Hypothalamus (tissue), 51 donors: ENCODE results near the gene TXNIP.
"Not testable (repeated sequence)": the region's sequence is repeated elsewhere in the genome, so short reads cannot be mapped to it uniquely, and the experiment has no call there.

ENCODE experiments used
- DNase-seq, 51 donors: peaks; one replicate each; lab custom pipeline; 2025; lab: John Stamatoyannopoulos, UW

Gene TXNIP, protein sequence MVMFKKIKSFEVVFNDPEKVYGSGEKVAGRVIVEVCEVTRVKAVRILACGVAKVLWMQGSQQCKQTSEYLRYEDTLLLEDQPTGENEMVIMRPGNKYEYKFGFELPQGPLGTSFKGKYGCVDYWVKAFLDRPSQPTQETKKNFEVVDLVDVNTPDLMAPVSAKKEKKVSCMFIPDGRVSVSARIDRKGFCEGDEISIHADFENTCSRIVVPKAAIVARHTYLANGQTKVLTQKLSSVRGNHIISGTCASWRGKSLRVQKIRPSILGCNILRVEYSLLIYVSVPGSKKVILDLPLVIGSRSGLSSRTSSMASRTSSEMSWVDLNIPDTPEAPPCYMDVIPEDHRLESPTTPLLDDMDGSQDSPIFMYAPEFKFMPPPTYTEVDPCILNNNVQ

DNA sequence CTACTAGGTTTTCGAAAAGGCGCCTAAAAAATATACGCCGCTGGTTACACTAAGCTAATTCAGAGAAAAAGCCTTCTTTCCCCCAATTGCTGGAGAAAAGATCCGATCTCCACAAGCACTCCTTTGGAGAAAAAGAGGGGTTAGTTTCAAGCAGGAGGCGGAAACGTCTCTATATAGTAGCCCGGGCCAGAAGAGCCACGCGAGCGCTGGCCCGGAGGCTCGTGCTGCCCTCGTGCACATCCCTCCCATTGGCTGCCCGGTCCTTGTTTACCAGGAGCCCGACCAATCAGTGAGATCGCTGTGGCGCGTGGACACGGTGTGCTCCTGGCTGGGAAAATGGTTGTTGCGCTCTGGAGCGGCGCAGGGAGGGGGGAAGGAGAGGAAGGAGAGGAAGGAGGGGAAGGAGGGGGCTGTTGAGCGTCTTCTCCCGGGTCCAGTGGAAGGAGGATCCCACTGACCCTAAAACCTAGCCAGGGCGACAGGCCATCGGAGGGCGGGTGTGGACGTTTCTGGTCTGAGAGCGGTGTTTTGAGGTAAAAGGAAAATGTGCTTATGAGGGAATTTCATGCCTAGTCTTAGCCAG lies at the start of gene TXNIP:
TSS of gene TXNIP (minus strand) at position 147 of the 583 bp plus-strand sequence. CDS start 313 bp downstream, outside the sequence.
- peak; percentile 75 to 100 (median 98) for DNase-seq

DNA sequence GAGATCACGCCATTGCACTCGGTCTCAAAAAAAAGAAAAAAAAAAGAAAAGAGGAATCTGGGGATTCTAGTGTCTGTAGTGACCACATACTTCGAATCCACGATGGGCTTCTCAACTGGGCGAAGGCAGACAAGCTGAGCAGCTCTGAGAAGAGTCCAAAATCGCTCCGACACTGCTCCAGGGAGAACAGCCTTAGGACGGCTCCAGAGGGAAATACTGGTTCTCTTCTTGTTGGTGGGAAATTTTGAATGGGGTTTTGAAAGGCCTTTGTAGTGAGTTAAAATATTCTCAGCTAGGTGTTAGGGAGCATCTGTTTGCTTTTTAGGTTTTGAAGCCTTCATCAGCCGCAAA lies 43.4 kb upstream of the TXNIP start:
- DNase-seq, result peak in 3 of 51 donors; percentile 19 to 42 (median 23)

DNA sequence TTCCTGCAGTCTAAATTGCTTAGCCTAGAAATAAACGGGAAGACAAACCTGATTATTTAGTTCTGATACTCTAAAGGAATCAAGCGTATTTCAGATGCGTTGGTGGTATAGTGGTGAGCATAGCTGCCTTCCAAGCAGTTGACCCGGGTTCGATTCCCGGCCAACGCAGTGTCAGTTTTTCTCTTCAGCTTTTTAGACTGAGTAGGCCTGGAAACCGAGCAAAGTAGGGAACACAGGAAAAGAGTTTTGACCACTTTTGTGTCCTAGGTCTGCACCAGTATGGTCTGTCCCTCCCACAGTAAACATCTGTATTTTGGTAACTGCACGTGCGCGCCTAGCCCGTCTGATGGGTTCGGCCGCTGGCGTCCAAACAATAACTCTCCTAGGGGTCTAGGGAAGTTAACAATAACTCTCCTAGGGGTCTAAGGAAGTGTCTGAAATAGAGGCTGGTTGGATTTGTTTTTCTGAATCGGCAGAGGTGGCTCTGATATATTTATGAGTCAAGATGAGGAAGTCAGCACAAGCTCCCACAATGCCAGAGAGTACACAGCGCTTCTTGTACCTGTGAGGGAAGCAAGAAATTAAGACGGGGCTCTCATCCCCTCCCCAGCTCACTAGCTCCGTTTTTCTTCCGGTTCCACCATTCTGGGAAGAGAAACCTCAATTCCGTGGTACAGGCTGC lies 40.7 kb upstream of the TXNIP start:
- peak in 47 of 51 donors; percentile 10 to 88 (median 58) for DNase-seq

DNA sequence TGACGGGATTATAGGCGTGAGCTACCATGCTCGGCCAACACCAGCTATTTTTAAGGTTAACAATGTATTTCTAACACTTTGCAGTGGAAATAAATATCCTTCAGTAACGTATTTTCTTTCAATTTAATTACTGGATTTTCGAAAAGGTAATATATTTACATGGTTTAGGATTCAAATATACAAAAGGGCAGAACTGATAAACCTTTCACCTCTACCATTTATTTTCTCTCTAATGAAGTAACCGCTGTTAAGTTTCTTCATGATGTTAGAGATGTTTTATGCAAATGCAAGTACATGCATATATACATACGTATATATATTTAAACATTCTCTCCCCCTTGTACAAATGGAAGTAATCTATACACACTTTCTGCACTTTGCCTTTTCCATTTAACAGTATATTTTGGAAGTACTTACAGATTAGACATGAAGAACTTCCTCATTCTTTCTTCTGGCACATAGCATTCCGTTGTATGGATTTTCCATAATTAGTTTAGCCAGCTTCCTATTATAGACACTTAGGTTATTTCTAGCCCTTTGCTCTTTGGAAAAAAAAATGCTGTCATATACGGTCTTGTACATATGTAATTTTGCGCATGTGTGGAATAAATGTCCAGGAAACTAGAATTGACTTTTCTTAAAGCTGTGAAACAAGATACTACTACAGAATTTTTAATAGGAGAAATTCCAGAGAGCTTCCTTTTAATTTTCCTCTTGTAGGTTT lies 40.0 kb upstream of the TXNIP start:
- DNase-seq, result no peak

DNA sequence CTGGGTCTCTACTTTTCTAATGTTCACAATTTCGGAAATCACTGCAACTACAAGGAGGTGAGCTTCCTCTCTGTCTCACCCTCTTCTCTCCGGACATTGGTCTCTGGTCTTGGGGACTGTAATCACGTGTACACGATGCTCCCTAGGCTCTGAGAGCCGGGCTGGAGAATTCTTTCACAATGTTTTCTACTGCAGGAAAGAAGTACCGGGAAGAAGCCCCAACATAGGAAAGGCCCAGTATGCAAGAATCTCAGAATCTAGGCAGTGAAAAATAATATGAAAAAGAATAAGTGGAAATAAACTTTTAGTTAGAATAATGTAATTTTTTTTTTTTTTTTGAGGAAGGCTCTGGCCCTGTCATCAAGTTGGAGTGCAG lies 38.7 kb upstream of the TXNIP start:
- DNase-seq, result no peak

DNA sequence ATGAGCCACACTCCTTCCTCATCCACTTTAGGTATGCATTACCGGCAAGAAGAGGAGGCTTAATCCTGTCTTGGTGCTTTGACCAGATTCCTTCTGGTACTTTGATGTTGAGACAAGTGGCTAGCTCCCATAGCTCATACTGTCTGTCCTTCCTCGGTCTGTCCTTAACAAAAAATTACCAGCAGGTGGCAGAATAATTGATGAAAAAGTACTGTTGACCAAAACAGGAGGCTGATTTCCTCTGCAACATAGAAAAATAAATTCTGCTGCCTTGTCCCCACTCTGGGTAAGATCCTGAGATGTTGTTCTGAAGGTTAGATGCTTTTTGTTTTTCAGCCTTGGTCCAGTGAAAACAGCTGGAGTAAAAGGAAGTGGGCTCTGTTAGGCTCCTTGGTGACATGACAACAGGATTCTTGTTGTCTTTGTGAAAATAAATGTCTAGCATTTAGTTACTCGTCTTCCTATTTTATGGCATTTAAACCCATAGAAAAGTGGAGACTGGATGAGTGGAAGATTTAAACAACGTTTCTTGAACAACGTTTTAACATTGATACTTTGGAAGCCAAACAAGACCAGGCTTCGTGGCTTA lies 36.3 kb upstream of the TXNIP start:
- DNase-seq, result peak in 2 of 51 donors; percentile 13 to 42

DNA sequence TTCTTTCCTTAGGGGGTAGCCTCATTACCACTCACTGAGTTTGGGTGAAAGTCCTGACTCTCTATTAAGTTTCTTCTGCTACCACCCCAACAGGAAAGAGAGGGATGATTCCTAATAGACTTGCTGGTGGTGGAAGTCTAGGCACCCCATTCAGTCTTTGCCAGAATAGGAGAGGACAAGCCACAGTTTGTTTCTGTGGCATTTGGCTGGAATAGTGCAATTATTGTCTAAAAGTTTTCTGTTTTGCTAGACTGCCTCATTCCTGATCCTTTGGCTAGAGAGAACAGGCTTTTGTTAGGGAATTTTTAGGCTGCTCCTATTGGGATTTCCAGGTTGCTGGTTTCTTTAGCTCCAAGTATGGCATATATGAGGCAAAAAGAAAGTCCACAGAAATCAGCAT lies 35.1 kb upstream of the TXNIP start:
- DNase-seq, result peak in 1 of 51 donors; percentile 6

DNA sequence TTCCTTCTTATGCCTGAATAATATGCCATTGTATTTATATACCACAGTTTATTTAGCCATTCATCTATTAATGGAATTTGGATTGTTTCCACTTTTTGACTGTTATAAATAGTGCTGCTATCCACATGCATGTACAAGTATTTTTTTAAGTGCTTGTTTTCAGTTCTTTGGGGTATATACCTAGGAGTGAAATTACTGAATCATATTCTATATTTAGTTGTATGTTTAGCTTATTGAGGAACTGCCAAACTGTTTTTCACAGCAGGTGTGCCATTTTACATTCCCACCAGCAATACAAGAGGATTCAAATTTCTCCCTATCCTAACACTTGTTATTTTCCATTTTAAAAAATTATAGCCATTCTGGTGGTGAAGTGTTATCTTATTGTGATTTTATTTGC lies 32.7 kb upstream of the TXNIP start:
- no peak for DNase-seq

DNA sequence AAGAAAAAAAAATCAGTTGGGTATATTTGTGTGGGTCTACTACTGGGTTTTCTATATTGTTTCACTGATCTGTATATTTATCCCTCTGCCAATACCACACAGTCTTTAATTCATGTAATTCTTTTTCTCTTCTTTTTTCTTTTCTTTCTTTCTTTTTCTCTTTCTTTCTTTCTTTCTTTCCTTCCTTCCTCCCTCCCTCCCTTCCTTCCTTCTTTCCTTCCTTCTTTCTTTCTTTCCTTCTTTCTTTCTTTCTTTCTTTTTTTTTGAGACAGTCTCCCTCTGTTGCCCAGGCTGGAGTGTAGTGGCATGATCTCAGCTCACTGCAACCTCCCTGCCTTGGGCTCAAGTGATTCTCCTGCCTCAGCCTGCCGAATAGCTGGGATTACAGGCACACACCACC lies 30.3 kb upstream of the TXNIP start:
- not testable (repeated sequence) for DNase-seq

DNA sequence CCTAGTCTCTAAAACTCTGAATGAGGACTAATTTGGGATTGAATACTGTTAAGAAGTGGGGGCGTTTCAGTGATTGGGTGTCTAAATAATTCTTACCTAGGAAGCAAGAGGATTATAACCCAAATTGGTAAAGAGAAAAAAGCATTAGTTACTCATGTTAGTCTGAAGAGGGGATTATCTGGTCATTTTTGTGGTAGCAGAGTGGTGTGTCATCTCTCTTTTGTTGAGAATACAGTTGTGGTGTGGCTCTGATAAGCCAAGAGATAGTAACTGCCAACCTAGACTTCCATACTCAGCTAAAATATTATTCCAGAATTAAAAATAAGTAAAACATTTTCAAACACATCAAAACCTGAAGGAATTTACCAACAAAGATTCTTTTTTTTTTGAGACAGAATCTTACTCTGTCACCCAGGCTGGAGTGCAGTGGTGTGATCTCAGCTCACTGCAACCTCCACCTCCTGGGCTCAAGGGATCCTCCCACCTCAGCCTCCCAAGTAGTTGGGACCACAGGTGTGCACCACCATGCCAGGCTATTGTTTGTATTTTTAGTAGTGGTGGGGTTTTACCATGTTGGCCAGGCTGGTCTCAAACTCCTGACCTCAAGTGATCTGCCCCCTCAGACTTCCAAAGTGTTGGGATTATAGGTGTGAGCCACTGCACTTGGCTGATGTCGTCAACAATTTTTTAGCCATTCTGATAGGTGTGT lies 29.6 kb upstream of the TXNIP start:
- not testable (repeated sequence) for DNase-seq

DNA sequence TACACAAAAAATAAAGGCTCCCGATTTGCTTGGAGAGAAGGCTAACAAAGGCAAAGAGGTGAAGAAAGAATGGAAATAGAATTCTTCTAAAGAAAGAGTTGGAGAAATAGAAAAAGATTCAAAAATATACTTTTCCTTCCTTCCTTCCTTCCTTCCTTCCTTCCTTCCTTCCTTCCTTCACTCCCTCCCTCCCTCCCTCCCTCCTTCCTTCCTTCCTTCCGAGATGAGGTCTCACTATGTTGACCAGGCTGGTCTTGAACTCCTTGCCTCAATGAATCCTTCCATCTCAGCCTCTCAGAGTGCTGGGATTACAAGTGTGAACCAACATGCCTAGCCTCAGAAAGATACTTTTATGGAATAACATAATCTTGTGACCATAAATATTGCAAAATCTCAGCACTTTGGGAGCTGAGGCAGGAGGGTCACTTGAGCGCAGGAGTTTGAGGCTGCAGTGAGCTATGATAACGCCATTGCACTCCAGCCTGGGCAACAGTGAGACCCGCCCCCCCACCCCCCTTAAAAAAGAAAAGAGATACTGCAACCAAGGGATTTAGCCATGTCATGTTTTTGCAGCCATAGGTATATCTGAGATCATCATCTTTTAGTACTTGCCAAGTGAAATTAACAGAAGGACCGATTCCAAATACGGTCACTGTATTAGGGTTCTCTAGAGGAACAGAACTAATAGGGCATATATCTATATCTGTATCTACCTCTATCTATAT lies 26.2 kb upstream of the TXNIP start:
- DNase-seq, result no peak

DNA sequence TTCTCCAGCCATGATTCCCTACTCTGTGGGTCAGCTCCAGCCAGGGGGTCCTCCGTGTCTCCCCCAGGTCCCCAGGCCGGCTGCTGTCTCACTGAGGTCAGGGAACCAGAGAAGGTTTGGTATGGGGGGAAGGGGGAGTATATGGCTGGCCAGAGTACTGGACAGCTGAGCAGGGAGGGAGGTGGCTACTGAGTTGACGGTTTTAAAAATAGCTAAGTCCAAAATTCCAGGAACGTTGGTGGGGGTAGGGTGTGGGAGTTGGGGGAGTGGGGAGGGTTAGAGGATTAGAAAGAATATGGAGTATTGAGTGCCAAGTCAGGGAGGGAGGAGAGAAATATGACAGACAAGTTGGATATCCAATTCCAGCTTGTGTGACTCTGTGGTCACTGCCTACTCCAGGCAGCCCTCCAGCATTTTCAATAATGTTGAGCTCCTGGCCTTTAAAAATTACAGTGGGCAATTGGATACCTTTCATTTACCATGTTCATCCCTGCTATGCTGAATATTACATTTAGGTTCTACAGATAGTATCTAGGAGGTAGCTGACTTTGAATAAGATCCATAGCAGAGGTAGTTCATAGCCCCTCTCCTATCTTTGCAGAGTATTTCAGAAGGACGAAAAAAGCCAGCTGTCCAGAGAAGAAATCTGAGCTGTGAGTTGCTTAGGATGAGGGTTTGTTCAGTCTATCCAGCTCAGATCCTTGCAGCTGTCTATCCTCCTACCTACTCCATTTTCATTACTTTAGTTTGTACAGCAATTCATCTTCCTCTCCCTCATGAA lies 25.4 kb upstream of the TXNIP start, which contains the start of gene HJV:
TSS of gene HJV (minus strand) at position 114 of the 781 bp plus-strand sequence. CDS start 1,504 bp downstream, outside the sequence.
- no peak for DNase-seq

DNA sequence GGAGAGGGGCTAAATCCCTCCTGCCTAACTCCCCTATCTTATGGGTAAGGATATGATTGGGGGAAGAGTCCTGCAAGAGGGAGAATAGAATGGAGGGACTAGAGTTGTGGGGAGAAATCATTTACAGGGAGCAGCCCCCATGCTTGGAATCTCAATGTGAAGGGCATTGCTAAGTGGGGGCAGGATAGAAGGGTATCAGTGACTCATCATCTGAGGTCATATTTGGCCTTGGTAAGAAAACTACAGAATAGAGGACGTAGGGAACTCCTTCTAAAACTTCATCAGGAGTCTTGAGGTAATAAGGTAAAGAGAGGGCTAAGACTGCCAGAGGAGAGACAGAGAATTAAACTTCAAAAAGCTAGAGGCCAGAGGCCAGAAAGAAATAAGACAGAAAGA lies 24.7 kb upstream of the TXNIP start:
- no peak for DNase-seq

DNA sequence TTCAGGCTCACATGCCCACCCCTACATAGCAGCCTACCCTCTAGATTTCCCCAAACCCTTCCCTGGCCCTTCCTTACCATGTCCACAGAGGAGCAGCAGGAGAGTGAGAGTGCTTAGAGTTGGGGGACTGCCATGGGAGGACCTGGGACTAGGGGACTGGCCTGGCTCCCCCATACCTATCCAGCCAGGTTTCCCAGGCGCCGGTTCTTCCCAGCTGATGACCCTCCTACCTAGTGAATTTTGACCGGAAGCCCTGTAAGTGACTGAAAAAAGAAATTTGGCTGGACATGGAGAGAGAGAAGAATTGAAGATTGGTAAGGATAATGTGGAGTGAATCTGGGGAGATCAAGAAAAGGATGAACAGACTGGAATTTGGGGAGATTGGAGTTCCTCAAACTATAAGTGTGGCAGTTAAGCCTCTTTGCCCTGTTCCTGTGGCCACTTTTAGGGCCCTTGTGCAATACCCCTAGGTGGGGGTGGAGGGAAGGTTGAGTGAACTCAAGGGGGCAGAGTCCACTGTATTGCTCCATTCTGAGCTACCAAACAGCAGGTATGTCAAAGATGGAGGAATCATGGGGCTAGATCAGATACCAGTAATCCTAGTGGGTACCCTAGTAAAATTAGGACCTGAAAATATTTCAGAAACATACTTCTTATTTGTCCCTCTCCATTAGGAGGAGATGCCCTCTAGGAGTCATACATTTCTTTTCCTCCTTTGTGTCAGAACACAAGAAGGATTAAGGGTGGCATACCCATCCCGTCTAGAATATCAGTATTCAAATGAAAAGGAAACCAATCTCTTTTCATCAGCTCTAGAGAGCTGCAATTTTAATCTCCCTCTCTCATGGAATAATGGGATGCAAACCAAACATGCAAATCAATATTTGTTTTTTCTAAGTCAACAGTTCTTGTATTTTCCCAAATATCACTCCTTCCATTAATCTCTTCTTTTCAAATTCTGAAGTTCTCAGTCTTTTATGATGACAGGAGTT lies 24.0 kb upstream of the TXNIP start:
- no peak for DNase-seq

DNA sequence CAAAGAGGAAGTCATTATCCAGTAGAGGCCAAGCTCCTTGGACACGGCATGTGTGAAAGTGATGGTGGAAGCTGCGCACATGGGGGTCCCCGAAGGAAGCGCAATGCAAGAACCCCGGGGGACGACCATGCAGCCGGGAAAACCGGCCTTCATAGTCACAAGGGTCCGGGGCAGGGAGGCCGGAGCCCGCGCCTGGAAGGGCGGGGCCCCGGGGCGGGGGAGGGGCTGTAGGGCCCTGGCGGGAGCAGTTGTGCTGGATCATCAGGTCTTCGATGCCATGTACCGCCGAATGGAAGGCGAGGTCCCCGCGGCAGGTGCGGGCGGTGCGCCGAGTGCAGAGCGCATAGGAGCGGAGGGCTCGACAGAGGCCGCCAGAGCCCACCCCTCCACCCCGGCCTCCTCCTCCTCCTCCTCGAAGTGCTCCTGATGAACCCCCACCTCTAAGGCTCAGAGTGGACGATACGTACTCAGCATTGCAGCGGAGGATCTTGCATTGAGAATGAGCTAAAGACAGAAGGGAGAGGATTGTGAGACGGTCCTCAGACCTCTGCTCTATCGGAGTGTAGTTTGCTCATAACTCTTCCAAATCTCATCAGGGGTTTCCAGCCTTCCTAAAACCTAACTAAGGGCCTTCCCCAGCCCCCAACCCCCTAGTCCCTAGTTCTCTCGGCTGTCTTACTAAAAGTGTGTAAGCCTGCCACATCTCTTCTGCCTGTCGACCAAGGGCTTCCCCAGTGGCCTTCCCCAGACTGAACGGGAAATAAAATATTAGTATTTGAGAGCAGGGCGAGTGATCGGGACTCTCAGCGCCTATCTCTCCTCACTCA lies 23.1 kb upstream of the TXNIP start:
- DNase-seq, result no peak

DNA sequence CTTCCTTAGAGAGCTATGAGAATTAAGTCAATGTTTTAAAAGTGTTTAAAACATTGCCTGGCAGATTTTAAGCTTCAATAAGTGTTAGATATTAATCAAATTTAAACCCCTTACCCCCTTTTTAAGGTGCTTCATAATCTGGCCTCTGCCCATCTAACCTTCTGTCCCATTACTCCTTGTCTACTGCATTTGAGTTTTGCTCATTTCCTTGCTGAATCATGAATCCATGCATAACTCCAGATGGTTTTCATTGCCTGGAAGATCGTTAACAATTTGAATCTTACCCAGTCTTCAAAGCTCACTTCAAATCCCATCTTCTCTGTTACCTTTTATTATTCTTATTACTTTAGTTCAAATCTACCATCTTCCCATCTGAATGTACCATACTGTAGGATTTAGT lies 20.5 kb upstream of the TXNIP start:
- no peak for DNase-seq
